ENCODE data around the gene RSPO4. TPM values are rescaled to one million over a fixed set of nuclear protein-coding genes. Genes with fewer than 3 reads are reported as not detected.
A peak's percentile ranks its signal among the peaks of the same experiment; 100 is the strongest.

The RSPO4 gene
- total RNA-seq, result not detected

DNA sequence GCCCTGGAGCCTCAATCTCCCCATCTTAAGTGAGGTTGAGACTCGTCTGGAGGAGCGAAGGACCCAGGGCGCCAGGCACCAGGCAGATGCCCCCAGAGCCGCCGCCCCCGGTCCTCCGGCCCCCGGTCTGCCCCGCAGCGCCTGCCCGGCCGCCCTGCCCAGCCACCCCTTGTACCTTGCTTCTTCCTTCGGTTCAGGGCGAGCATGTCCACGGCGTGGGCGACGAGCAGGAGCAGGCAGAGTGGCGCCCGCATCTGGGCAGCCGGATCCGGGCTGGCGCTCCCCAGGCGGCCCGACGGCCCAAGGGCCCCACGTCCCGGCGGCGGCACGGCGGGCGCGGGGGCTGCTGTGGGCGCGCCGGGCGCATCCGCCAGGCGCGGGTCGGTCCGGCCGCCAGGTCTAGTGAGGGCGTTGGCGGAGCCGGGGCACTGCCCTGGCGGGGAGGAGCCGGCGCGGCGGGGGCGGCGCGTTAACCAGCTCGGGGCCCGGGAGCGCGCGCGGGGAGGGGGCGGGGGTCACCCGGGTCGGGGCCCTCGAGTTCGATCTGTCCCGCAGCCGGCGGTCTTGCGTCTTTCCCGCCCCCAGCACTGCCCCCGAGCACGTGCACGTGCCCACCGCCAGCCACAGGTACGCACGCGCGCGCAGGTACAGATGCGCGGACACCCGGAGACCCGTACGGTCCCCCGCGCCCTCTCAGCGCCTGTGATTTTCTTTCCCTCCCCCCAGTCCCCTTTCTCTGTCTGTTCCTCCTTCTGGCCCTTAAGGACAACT is at the start of gene RSPO4:
Gene RSPO4, minus strand, starts transcription at position 401 of the 771 bp plus-strand sequence. Its CDS starts 147 bp downstream, at position 254.
- H3K27me3 ChIP-seq, result peaks cover 0 to 11% of the 10 kb centered on the region in 2 donors
- TF ChIP-seq POLR2A (IDR thresholded peaks at IDR 0.05), result no peak
- TF ChIP-seq, protein P1, sequence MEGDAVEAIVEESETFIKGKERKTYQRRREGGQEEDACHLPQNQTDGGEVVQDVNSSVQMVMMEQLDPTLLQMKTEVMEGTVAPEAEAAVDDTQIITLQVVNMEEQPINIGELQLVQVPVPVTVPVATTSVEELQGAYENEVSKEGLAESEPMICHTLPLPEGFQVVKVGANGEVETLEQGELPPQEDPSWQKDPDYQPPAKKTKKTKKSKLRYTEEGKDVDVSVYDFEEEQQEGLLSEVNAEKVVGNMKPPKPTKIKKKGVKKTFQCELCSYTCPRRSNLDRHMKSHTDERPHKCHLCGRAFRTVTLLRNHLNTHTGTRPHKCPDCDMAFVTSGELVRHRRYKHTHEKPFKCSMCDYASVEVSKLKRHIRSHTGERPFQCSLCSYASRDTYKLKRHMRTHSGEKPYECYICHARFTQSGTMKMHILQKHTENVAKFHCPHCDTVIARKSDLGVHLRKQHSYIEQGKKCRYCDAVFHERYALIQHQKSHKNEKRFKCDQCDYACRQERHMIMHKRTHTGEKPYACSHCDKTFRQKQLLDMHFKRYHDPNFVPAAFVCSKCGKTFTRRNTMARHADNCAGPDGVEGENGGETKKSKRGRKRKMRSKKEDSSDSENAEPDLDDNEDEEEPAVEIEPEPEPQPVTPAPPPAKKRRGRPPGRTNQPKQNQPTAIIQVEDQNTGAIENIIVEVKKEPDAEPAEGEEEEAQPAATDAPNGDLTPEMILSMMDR (IDR thresholded peaks at IDR 0.05), result no peak
- H3K36me3 ChIP-seq, result no peaks in the 10 kb centered on the region
- H3K9me3 ChIP-seq, result no peaks in the 10 kb centered on the region
- no peak within 1 kb of the TSS for H3K27ac ChIP-seq
- H3K4me1 ChIP-seq, result peaks cover 0 to 4% (median 0%) of the 10 kb centered on the region in 4 donors
- no peak for DNase-seq
- H3K4me3 ChIP-seq, result peak within 1 kb of the TSS in 2 of 4 donors; percentile 22 to 41

DNA sequence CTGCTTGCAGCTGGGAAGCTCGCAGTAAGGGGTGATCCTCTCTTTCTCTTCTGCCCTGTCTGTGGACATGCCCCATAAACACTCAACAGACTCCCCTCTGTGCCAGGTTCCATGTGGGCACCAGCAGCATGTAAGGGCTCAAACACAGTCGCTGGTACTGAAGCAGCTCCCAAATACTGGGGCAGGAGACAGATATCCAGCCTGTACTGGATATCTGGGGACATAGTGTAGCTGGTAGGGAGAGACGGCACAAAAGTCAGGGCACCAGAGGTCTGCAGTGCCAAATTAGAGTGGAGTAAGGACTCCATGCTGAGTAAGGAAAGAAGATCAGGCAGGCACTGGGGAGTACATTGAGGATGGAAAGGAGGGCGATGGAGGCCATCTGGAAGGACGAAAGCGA is 48.3 kb upstream of the RSPO4 start:
- H3K4me1 ChIP-seq, result no peaks in the 10 kb centered on the region
- no peak for TF ChIP-seq POLR2A (IDR thresholded peaks at IDR 0.05)
- TF ChIP-seq, protein P1 (IDR thresholded peaks at IDR 0.05), result no peak
- no peaks in the 10 kb centered on the region for H3K27me3 ChIP-seq
- H3K27ac ChIP-seq, result no peak overlapping the region
- H3K36me3 ChIP-seq, result no peaks in the 10 kb centered on the region
- DNase-seq, result no peak
- H3K9me3 ChIP-seq, result no peaks in the 10 kb centered on the region
- no peak overlapping the region for H3K4me3 ChIP-seq

DNA sequence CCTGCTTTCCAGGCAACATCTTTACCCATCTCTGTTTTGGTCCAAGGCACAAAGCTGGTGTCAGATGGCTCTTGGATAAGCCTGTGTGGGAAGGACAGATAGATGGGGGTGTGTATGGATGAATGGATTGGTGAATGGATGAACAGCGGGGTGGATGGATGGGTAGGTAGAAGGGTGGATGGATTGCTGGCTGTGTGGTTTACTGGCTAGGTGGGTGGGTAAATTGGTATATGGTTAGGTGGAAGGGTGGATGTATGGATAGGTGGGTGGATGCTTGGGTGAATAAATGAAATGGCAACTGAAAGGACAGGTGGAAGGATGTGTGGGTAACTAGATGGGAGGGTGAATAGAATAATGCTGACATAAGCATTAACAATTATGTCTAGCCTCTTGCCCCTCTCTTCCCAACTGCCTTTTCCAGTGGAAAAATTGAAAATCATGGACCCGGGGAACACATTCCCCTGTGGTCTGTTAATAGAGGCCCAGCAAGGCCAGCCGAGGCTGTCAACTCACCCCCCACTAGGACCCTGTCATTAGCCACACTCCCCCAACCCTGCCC is 43.8 kb upstream of the RSPO4 start:
- H3K4me1 ChIP-seq, result no peaks in the 10 kb centered on the region
- no peaks in the 10 kb centered on the region for H3K27me3 ChIP-seq
- no peaks in the 10 kb centered on the region for H3K9me3 ChIP-seq
- H3K36me3 ChIP-seq, result no peaks in the 10 kb centered on the region
- H3K4me3 ChIP-seq, result no peak overlapping the region
- DNase-seq, result no peak
- no peak for TF ChIP-seq POLR2A (IDR thresholded peaks at IDR 0.05)
- TF ChIP-seq, protein P1 (IDR thresholded peaks at IDR 0.05), result no peak
- H3K27ac ChIP-seq, result no peak overlapping the region

DNA sequence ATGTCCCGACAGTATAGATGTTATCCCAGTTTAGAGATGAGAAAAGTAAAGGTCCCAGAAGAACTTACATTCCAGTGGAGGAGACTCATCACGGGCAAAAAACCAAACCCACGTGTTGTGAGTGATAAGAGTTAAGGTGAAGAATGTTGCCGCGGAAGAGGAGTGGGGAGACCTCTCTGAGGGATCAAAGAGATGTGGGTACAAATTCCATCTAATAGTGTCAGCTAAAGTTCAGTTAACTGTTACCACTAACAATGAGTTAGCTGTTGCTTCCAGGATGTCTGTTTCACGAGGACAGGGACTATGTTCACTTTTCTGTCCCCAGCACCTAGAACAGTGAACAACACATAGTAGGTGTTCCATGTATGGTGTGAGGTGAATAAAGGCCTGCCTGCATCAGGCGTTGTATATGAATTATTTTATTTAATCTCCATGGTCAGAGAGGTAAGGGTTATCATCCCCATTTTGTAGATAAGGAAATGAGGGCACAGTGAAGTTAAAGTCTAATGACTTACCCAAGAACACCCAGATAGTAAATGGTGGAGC is 39.8 kb upstream of the RSPO4 start:
- no peak for DNase-seq
- no peaks in the 10 kb centered on the region for H3K9me3 ChIP-seq
- H3K27me3 ChIP-seq, result no peaks in the 10 kb centered on the region
- no peak for TF ChIP-seq POLR2A (IDR thresholded peaks at IDR 0.05)
- TF ChIP-seq, protein P1 (IDR thresholded peaks at IDR 0.05), result no peak
- H3K4me3 ChIP-seq, result no peak overlapping the region
- H3K36me3 ChIP-seq, result no peaks in the 10 kb centered on the region
- H3K27ac ChIP-seq, result no peak overlapping the region
- no peaks in the 10 kb centered on the region for H3K4me1 ChIP-seq

DNA sequence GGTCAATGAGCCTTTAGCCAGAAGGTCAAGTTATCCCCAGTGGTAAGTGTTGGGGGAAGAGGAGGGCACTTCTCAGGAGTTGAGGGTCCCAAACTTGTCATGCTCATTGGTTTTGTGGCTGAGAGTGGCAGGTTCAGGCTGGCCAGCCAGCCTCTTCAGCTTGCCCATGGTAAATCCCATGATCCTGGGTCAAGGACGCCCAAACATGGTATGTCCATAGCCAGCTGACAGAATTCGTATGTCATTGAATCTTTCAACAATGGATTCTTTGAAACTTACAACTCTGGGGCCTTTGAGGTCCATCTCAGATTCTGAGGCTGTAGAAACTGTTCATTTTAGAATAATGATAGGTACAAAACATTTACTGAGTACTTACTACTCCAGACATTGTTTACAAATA is 36.1 kb upstream of the RSPO4 start:
- H3K4me3 ChIP-seq, result no peak overlapping the region
- no peak for TF ChIP-seq POLR2A (IDR thresholded peaks at IDR 0.05)
- TF ChIP-seq, protein P1 (IDR thresholded peaks at IDR 0.05), result no peak
- no peaks in the 10 kb centered on the region for H3K4me1 ChIP-seq
- H3K27ac ChIP-seq, result no peak overlapping the region
- no peaks in the 10 kb centered on the region for H3K27me3 ChIP-seq
- no peak for DNase-seq
- no peaks in the 10 kb centered on the region for H3K9me3 ChIP-seq
- no peaks in the 10 kb centered on the region for H3K36me3 ChIP-seq

Measured in Peyer's patch (tissue), 4 donors.